Measurements from ENCODE around the gene MYF6.

DNA sequence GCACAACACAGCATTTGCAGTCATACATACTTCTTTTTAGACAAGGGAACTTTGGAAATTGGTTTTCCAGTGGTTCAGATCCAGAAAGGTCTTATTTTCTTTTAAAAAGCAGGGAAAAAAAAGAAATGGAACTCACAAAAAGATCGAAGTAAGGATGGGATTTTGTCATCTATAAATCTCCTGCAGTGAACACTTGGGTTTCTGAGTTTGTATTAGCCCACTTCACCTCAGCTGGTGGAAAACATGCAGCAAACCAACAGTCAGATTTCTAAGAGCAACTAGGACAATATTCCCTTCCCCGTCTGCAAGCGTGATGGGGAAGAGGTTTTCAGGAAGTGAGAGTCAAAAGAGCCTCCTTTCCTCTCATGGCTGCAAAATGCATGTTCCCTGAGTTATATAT is 13.9 kb downstream of the MYF6 start:
- TF ChIP-seq, protein P1, sequence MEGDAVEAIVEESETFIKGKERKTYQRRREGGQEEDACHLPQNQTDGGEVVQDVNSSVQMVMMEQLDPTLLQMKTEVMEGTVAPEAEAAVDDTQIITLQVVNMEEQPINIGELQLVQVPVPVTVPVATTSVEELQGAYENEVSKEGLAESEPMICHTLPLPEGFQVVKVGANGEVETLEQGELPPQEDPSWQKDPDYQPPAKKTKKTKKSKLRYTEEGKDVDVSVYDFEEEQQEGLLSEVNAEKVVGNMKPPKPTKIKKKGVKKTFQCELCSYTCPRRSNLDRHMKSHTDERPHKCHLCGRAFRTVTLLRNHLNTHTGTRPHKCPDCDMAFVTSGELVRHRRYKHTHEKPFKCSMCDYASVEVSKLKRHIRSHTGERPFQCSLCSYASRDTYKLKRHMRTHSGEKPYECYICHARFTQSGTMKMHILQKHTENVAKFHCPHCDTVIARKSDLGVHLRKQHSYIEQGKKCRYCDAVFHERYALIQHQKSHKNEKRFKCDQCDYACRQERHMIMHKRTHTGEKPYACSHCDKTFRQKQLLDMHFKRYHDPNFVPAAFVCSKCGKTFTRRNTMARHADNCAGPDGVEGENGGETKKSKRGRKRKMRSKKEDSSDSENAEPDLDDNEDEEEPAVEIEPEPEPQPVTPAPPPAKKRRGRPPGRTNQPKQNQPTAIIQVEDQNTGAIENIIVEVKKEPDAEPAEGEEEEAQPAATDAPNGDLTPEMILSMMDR (IDR thresholded peaks at IDR 0.05), result no peak
- TF ChIP-seq EP300 (IDR thresholded peaks at IDR 0.05) (no peak), POLR2A (IDR thresholded peaks at IDR 0.05) (no peak)

Data from sigmoid colon (tissue), 4 donors.